HG03460 (cell line): ENCODE data around the gene TPP1.
A peak's percentile ranks its signal among the peaks of the same experiment; 100 is the strongest.

ENCODE experiments used
- ATAC-seq: cut with Tn5 transposase; IDR thresholded peaks from one replicate; pipeline ENCODE4 v1.9.1; 2021; ENCODE audit not compliant: unreplicated experiment

TPP1 gene

DNA sequence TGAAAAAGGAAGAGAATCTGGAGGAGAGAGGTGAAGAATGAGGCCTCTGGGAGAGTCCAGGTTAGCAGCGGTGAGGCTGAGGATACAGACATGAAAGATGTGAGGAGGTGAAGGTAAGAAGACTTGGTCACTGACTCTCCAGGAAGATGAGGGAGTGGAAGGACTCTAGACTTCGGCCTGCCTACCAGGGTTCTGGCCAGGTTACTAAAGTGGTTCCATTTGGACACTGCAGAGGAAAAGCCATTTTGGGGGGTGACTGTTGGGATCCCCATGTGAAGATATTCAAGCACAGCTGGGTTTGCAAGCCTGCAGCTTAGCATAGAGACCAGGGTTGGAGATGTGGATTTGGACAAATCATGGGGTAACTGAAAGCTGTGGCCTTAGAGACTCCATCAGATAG lies 28.6 kb upstream of the TPP1 start:
- no peak for ATAC-seq

DNA sequence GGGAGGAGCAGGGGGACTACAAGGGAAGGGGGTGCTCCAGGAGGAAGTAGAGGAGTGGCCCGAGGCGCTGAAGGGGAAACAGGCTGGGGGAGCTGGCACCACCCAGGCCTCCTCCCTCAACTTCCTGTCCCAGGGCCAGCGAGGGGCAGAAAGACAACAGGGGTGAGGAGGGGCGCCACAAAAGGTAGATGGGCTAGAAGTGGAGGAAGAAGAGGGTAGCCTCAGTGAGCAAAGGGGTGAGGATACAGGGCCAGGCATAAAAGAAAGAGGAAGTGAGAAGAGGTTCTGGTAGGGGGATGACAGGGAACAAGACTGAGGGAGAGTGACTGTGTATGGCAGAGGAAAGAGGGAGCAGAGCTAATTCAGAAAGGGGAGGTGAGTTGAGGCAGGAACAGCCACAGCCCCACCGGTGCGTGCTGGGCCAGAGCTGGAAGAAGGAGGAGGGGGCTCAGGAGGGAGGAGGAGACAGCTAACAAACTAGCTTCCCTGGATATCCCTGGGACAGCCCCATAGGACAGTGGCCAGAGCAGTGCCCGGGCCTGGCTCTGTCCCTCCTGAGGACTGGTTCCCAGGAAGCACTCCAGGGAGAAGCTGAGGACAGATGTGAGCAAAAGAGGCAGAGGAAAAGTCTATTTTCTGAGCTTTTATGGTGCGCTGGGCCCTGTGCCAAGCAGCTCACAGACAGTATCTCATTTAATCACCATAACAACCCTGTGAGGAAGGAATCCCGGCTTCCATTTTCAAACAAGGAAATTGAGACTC lies 27.9 kb upstream of the TPP1 start:
- peak; percentile 94 for ATAC-seq

- no peak for ATAC-seq
These were observed 27.3 kb upstream of the TPP1 start for GRCh38 chr11:6646576-6646917.

GRCh38 chr11:6646071-6646470 lies 26.8 kb upstream of the TPP1 start:
- no peak for ATAC-seq

DNA sequence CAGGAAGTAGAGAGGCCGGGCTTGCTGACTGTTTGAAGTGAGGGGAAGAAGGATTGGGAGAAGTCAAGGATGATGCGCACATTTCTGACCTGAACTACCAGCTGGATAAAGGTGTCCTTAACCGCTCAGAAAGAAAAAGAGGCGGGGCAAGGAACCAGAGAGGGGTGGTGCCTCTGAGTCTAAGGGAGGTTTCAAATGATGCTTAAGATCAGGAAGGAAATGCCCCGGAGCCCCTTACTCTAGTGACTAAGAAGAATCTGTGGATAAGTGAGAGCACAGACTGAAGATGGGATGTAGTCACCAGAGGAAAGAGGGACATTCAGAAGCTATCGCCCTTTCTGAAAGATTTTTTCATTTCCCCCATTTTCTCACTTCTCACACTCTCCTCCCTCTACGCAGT lies 23.7 kb upstream of the TPP1 start:
- no peak for ATAC-seq

DNA sequence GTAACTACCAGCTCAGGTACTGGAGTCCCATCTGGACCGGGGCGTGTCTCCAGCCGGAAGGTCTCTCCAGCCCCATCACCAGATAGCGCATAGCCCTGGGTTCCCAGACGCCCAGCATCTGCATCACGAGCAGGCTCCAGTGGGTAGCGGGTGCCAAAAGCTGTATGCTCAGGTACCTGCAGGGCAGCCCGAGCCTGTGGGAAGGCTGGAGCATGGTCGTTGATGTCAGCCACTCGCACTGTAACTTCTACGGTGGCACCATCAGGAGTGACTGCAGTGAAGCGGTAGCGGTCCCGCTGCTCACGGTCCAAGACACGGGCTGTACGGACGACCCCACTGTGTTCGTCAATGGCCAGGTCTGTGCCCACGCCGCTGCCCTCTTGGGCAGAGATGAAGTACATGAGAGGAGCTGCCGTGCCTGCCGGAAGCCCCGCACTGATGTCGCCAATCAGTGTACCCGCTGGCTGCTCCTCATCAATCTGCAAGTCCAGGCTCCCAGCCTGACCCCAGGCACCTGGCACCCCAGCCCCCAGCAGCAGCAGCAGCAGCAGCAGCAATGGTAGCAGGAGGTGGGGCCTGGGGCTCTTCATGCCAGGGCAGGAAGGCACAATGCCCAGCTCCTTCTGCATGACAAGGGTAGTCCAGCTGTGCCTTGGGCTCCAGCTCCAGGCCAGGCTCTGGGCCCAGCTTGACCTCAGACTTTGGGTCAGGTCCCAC lies 21.9 kb upstream of the TPP1 start:
- no peak for ATAC-seq

DNA sequence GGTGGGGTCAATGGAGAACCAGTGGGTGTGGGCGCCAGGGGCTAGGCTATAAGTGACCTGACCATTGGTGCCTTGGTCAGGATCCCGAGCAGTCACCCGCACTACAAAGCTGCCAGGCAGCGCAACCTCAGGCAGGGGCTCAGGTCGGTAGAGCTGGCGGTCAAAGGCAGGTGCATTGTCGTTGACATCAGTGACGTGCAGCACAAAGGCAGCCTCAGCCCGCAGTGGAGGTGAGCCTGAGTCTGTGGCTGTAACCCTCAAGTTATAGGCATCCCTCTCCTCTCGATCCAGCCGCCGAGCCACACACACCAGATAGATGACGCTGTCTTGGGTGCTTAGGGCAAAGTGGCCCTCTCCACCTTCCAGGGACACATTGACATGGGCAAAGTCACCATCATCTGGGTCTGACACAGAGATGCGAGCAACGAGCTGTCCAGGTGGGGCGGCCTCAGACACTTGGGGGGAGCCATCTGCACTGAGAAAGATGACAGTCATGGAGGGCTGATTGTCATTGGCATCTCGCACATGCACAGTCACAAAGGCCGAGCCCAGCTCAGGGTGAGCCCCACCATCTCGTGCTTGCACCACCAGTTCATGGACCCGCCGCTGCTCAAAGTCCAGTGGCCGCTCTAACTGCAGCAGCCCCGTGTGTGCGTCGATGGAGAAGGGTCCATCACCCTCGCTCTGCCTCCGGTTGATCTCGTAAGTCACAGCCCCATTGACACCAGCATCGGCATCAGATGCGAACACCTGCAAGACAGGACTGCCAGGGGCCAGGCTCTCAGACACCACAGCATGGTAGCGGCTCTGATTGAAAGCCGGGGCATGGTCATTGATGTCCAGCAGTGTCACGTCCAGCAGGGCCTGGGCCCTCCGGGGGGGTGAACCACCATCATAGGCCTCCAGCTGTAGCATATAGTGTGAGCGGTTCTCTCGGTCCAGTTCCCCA lies 21.1 kb upstream of the TPP1 start:
- ATAC-seq: no peak

GRCh38 chr11:6638429-6638828 lies 19.2 kb upstream of the TPP1 start:
- ATAC-seq: no peak

GRCh38 chr11:6637871-6638270 lies 18.6 kb upstream of the TPP1 start:
- ATAC-seq: no peak

- no peak for ATAC-seq
These were observed 17.3 kb upstream of the TPP1 start for GRCh38 chr11:6636480-6636879.

GRCh38 chr11:6635082-6635932 lies 16.1 kb upstream of the TPP1 start:
- no peak for ATAC-seq

GRCh38 chr11:6634534-6634933 lies 15.3 kb upstream of the TPP1 start:
- no peak for ATAC-seq

DNA sequence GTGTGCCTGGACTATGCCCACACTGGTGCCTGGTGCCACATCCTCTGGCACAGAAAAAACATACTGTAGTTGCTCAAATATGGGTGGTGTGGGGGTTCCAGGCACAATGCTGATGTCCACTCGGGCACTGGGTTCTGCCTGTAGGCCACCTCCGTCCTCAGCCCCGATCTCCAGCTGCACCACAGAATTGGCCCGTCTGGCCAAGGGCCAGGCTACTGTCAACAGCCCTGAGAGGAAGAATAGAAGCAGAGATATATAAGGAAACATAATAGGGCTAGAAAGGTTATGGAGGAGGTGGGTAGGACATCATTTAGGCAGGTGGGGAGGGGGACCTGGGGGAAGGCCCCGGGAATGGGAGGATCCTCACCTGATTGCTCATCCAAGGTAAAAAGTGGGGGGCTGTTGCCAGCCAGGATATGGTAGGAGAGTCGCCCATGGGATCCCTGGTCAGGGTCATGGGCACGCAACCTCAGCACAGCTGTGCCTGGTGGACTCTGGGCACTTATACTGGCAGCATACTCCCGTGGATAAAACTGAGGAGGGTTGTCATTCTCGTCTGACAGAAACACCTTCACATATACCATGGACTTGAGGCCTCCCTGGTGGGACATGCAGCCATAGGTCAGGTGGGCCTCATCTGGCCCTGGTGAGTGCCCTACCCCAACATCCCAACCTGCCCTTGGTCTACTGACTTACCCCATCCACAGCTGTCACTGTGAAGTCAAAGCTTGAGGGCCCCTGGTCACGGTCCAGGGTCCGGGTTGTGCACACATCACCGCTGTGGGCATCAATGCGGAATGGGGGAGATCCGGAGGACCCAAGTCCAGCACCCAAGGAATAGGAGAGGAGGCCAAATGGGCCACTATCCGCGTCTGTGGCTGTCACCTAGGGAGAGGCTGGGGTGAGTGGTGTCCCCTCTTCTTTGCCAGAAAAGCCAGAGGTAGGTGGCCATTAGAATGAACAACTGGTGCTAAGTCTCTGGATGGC lies 14.5 kb upstream of the TPP1 start:
- ATAC-seq: no peak

- no peak for ATAC-seq
These were observed 13.2 kb upstream of the TPP1 start for GRCh38 chr11:6632116-6633073.

DNA sequence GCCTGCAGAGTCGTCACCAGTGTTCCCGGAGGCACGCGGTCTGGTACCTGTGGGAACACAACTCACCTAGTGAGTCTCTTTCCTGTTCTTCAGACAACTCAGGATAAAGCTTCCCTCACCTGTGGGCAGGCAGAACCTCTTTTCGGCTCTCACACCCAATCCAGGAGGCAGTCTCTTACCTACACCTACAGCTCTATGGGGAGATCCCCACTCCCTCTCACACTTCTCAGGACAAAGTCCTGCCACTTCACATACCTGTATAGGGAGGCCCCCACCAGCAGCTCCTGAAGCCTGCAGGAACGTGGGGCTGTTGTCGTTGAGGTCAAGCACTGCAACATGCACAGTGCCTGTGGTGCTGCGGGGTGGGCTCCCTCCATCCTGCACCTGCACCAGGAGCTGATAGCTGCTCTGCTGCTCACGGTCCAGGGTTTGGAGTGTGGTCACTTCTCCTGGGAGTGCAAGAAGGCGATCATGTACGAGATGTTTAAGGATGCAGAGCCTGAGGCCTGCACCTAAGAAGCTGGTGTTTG lies 12.2 kb upstream of the TPP1 start:
- ATAC-seq: no peak

DNA sequence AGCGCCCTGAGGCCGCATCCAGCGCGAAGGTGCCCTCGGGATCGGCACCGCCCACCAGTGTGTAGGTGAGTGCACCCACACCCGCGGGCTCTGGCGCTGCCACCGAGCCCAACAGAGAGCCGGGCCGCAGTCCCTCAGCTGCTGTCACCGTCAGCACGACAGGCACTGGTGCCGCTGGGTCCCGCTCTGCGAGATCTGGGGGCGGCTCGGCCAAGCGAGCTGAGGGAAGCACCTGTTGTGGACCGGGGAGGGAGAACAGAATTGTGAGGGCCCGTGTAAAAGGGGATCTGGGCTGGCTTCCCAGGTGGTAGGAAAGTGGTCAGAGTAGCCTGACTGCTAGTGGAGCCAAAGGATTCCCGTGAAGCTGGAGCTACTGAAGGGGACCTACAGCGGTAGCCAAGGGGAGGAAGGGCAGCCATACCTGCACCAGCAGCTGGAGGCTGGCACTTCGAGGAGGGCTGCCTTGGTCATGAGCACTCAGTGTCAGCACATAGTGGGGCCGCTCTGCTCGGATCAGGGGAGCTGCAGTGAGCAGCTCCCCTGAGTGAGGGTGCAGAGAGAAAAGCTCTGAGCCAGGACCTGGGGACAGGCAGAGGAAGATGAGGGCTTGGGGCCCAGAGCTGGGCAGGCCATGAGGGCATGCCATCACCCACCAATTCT lies 11.5 kb upstream of the TPP1 start:
- no peak for ATAC-seq

DNA sequence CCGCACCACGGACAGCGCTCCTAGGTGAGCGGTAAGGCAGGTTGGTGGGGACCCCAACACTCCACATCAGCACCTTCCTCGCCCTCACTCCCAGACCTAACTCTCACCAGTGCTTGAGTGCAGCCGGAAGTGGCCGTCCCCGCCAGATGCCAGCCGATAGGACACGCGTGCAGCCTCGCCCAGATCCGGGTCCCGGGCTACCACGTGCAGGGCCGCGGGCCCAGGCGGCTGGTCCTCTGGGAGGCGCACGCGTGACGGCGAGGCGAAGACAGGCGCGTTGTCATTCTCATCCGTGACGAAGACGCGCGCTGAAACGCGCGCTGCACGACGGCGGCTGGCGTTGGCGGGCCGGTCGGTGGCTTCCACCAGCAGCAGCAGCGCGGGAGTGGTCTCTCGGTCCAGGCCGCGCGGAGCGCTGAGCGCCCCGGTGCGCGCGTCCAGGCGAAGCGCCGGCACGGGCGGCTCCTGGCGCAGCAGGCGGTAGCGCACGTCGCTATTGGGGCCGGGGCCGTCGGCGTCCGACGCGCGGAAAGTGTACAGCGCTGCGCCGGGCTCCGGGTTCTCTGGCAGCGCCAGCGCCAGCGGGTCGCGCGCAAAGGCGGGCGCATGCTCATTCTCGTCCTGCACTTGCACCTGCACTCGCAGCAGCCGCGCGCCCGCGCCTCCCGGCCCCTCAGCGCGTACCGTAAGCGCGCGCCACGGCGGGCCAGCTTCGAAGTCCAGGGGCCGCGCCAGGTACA lies 10.8 kb upstream of the TPP1 start:
- ATAC-seq: no peak
